Measurements from ENCODE around the gene RASA1.

DNA sequence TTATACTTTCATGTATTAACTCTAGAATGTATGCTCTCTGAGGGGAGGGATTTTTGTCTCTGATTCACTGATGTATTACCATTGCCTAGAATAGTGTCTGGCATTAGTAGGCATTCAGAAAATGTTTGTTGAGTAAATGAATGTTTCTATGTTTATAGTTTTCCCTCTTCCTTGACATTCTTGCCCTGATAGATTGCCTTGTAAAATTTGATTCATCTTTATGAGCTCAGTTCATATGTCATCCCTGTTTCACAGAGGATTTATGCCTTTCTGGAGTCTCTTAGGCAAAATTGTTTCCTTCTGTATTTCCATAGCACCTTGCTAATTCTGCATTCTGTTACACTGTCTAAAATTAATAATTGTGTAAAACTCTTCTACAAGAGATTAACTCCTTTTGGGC lies 72.3 kb downstream of the RASA1 start:
- TF ChIP-seq, protein P1, sequence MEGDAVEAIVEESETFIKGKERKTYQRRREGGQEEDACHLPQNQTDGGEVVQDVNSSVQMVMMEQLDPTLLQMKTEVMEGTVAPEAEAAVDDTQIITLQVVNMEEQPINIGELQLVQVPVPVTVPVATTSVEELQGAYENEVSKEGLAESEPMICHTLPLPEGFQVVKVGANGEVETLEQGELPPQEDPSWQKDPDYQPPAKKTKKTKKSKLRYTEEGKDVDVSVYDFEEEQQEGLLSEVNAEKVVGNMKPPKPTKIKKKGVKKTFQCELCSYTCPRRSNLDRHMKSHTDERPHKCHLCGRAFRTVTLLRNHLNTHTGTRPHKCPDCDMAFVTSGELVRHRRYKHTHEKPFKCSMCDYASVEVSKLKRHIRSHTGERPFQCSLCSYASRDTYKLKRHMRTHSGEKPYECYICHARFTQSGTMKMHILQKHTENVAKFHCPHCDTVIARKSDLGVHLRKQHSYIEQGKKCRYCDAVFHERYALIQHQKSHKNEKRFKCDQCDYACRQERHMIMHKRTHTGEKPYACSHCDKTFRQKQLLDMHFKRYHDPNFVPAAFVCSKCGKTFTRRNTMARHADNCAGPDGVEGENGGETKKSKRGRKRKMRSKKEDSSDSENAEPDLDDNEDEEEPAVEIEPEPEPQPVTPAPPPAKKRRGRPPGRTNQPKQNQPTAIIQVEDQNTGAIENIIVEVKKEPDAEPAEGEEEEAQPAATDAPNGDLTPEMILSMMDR (IDR thresholded peaks at IDR 0.05), result no peak
- no peak for TF ChIP-seq POLR2A (IDR thresholded peaks at IDR 0.05)
